ENCODE results near the gene MDM1.

Gene MDM1

GRCh38 chr12:68368327-68368726 lies 36.2 kb upstream of the MDM1 start:
- Histone ChIP-seq H3K9me3 (ENCODE audit: control insufficient read depth, insufficient read depth, low read length) (no peaks in the 10 kb centered on the region), H3K36me3 (ENCODE audit: control insufficient read depth, insufficient read depth, low read length) (no peaks in the 10 kb centered on the region), H3K9ac (ENCODE audit: low read depth, low read length) (no peak overlapping the region), H3K27me3 (ENCODE audit: control insufficient read depth, insufficient read depth, low read length) (no peaks in the 10 kb centered on the region), H3K27ac (ENCODE audit: low read depth, low read length) (no peak overlapping the region), H3K4me3 (ENCODE audit: low read depth, low read length) (no peak overlapping the region), H3K4me1 (ENCODE audit: control insufficient read depth, insufficient read depth, low read length) (peaks cover 10% of the 10 kb centered on the region)

GRCh38 chr12:68367903-68368302 lies 35.7 kb upstream of the MDM1 start:
- Histone ChIP-seq H3K27me3 (ENCODE audit: control insufficient read depth, insufficient read depth, low read length) (no peaks in the 10 kb centered on the region), H3K27ac (ENCODE audit: low read depth, low read length) (no peak overlapping the region), H3K9ac (ENCODE audit: low read depth, low read length) (no peak overlapping the region), H3K36me3 (ENCODE audit: control insufficient read depth, insufficient read depth, low read length) (no peaks in the 10 kb centered on the region), H3K4me1 (ENCODE audit: control insufficient read depth, insufficient read depth, low read length) (peaks cover 10% of the 10 kb centered on the region), H3K9me3 (ENCODE audit: control insufficient read depth, insufficient read depth, low read length) (no peaks in the 10 kb centered on the region), H3K4me3 (ENCODE audit: low read depth, low read length) (no peak overlapping the region)

GRCh38 chr12:68367116-68367515 lies 35.0 kb upstream of the MDM1 start:
- H3K36me3 ChIP-seq (ENCODE audit: control insufficient read depth, insufficient read depth, low read length): no peaks in the 10 kb centered on the region
- no peak overlapping the region for H3K9ac ChIP-seq (ENCODE audit: low read depth, low read length)
- no peaks in the 10 kb centered on the region for H3K27me3 ChIP-seq (ENCODE audit: control insufficient read depth, insufficient read depth, low read length)
- no peaks in the 10 kb centered on the region for H3K9me3 ChIP-seq (ENCODE audit: control insufficient read depth, insufficient read depth, low read length)
- H3K27ac ChIP-seq (ENCODE audit: low read depth, low read length): no peak overlapping the region
- peaks cover 10% of the 10 kb centered on the region for H3K4me1 ChIP-seq (ENCODE audit: control insufficient read depth, insufficient read depth, low read length)
- no peak overlapping the region for H3K4me3 ChIP-seq (ENCODE audit: low read depth, low read length)

GRCh38 chr12:68364893-68365725 lies 32.9 kb upstream of the MDM1 start:
- Histone ChIP-seq H3K4me3 (ENCODE audit: low read depth, low read length) (peak overlapping the region; percentile 29; the same call in 1 of the 2 replicates), H3K27ac (ENCODE audit: low read depth, low read length) (peak overlapping the region; percentile 17)

GRCh38 chr12:68364328-68364727 lies 32.2 kb upstream of the MDM1 start:
- H3K36me3 ChIP-seq (ENCODE audit: control insufficient read depth, insufficient read depth, low read length): no peaks in the 10 kb centered on the region
- no peaks in the 10 kb centered on the region for H3K9me3 ChIP-seq (ENCODE audit: control insufficient read depth, insufficient read depth, low read length)
- H3K4me1 ChIP-seq (ENCODE audit: control insufficient read depth, insufficient read depth, low read length): peaks cover 10% of the 10 kb centered on the region
- H3K27me3 ChIP-seq (ENCODE audit: control insufficient read depth, insufficient read depth, low read length): no peaks in the 10 kb centered on the region
- H3K4me3 ChIP-seq (ENCODE audit: low read depth, low read length): no peak overlapping the region
- H3K27ac ChIP-seq (ENCODE audit: low read depth, low read length): no peak overlapping the region
- H3K9ac ChIP-seq (ENCODE audit: low read depth, low read length): no peak overlapping the region

More at GRCh38 chr12:68364893-68365725, 32.9 kb upstream of the MDM1 start:
- H3K4me1 ChIP-seq (ENCODE audit: control insufficient read depth, insufficient read depth, low read length): peaks cover 10% of the 10 kb centered on the region
- H3K27me3 ChIP-seq (ENCODE audit: control insufficient read depth, insufficient read depth, low read length): no peaks in the 10 kb centered on the region
- H3K9me3 ChIP-seq (ENCODE audit: control insufficient read depth, insufficient read depth, low read length): no peaks in the 10 kb centered on the region
- H3K9ac ChIP-seq (ENCODE audit: low read depth, low read length): no peak overlapping the region
- H3K36me3 ChIP-seq (ENCODE audit: control insufficient read depth, insufficient read depth, low read length): no peaks in the 10 kb centered on the region

GRCh38 chr12:68361953-68362352 lies 29.8 kb upstream of the MDM1 start:
- Histone ChIP-seq H3K9me3 (ENCODE audit: control insufficient read depth, insufficient read depth, low read length) (no peaks in the 10 kb centered on the region), H3K4me1 (ENCODE audit: control insufficient read depth, insufficient read depth, low read length) (peaks cover 22% of the 10 kb centered on the region), H3K4me3 (ENCODE audit: low read depth, low read length) (no peak overlapping the region)

GRCh38 chr12:68359674-68360073 lies 27.5 kb upstream of the MDM1 start:
- Histone ChIP-seq H3K27me3 (ENCODE audit: control insufficient read depth, insufficient read depth, low read length) (0 out of 2 replicates have a peak, but pooled peaks cover 3% of the 10 kb centered on the region), H3K36me3 (ENCODE audit: control insufficient read depth, insufficient read depth, low read length) (no peaks in the 10 kb centered on the region), H3K4me3 (ENCODE audit: low read depth, low read length) (no peak overlapping the region), H3K4me1 (ENCODE audit: control insufficient read depth, insufficient read depth, low read length) (peaks cover 13% of the 10 kb centered on the region), H3K9ac (ENCODE audit: low read depth, low read length) (no peak overlapping the region), H3K27ac (ENCODE audit: low read depth, low read length) (no peak overlapping the region), H3K9me3 (ENCODE audit: control insufficient read depth, insufficient read depth, low read length) (no peaks in the 10 kb centered on the region)

More at GRCh38 chr12:68361953-68362352, 29.8 kb upstream of the MDM1 start:
- Histone ChIP-seq H3K27me3 (ENCODE audit: control insufficient read depth, insufficient read depth, low read length) (0 out of 2 replicates have a peak, but pooled peaks cover 3% of the 10 kb centered on the region), H3K36me3 (ENCODE audit: control insufficient read depth, insufficient read depth, low read length) (no peaks in the 10 kb centered on the region), H3K27ac (ENCODE audit: low read depth, low read length) (no peak overlapping the region), H3K9ac (ENCODE audit: low read depth, low read length) (no peak overlapping the region)

GRCh38 chr12:68358532-68359485 lies 26.6 kb upstream of the MDM1 start:
- Histone ChIP-seq H3K36me3 (ENCODE audit: control insufficient read depth, insufficient read depth, low read length) (no peaks in the 10 kb centered on the region), H3K9ac (ENCODE audit: low read depth, low read length) (peak overlapping the region; percentile 36; the same call in 1 of the 2 replicates), H3K9me3 (ENCODE audit: control insufficient read depth, insufficient read depth, low read length) (no peaks in the 10 kb centered on the region), H3K4me1 (ENCODE audit: control insufficient read depth, insufficient read depth, low read length) (peaks cover 12% of the 10 kb centered on the region), H3K27me3 (ENCODE audit: control insufficient read depth, insufficient read depth, low read length) (0 out of 2 replicates have a peak, but pooled peaks cover 3% of the 10 kb centered on the region), H3K27ac (ENCODE audit: low read depth, low read length) (peak overlapping the region; percentile 88), H3K4me3 (ENCODE audit: low read depth, low read length) (peak overlapping the region; percentile 44)

GRCh38 chr12:68356986-68357385 lies 24.8 kb upstream of the MDM1 start:
- H3K4me1 ChIP-seq (ENCODE audit: control insufficient read depth, insufficient read depth, low read length): peaks cover 12% of the 10 kb centered on the region
- H3K36me3 ChIP-seq (ENCODE audit: control insufficient read depth, insufficient read depth, low read length): no peaks in the 10 kb centered on the region
- no peak overlapping the region for H3K27ac ChIP-seq (ENCODE audit: low read depth, low read length)
- H3K4me3 ChIP-seq (ENCODE audit: low read depth, low read length): no peak overlapping the region
- H3K27me3 ChIP-seq (ENCODE audit: control insufficient read depth, insufficient read depth, low read length): 0 out of 2 replicates have a peak, but pooled peaks cover 3% of the 10 kb centered on the region
- no peaks in the 10 kb centered on the region for H3K9me3 ChIP-seq (ENCODE audit: control insufficient read depth, insufficient read depth, low read length)
- H3K9ac ChIP-seq (ENCODE audit: low read depth, low read length): no peak overlapping the region

GRCh38 chr12:68356060-68356695 lies 24.0 kb upstream of the MDM1 start:
- H3K4me3 ChIP-seq (ENCODE audit: low read depth, low read length): no peak overlapping the region
- 0 out of 2 replicates have a peak, but pooled peaks cover 3% of the 10 kb centered on the region for H3K27me3 ChIP-seq (ENCODE audit: control insufficient read depth, insufficient read depth, low read length)
- H3K36me3 ChIP-seq (ENCODE audit: control insufficient read depth, insufficient read depth, low read length): no peaks in the 10 kb centered on the region
- H3K27ac ChIP-seq (ENCODE audit: low read depth, low read length): no peak overlapping the region
- H3K9ac ChIP-seq (ENCODE audit: low read depth, low read length): no peak overlapping the region
- H3K4me1 ChIP-seq (ENCODE audit: control insufficient read depth, insufficient read depth, low read length): peaks cover 12% of the 10 kb centered on the region
- no peaks in the 10 kb centered on the region for H3K9me3 ChIP-seq (ENCODE audit: control insufficient read depth, insufficient read depth, low read length)
